Adrenal gland (tissue), 5 donors: Measurements from ENCODE around the gene ELMO3.

ENCODE experiments used
- POLR2A ChIP-seq, 2 donors: fragments of 450-650 bp; IDR thresholded peaks; one replicate each; pipeline ENCODE4 v1.6.1; 2017; ENCODE audit warnings: antibody characterized with exemption in 2 of 2, mild to moderate bottlenecking in 2 of 2, moderate library complexity in 1 of 2
- TF ChIP-seq, protein P1 (sequence below), 6 experiments: fragments of 450-650 bp in 4 of 6; fragments of 200-600 bp in 2 of 6; sonication (generic) in 1 of 6; IDR thresholded peaks; 1 replicate in 5 of 6; 2 replicates in 1 of 6; pipeline versions ENCODE4 v1.5.1 to v1.8.0; 2016 to 2021; ENCODE audit warnings: antibody characterized with exemption in 6 of 6, mild to moderate bottlenecking in 2 of 6, moderate library complexity in 1 of 6
- donor health status: DM: no; HTN: no; CAD: no.

DNA sequence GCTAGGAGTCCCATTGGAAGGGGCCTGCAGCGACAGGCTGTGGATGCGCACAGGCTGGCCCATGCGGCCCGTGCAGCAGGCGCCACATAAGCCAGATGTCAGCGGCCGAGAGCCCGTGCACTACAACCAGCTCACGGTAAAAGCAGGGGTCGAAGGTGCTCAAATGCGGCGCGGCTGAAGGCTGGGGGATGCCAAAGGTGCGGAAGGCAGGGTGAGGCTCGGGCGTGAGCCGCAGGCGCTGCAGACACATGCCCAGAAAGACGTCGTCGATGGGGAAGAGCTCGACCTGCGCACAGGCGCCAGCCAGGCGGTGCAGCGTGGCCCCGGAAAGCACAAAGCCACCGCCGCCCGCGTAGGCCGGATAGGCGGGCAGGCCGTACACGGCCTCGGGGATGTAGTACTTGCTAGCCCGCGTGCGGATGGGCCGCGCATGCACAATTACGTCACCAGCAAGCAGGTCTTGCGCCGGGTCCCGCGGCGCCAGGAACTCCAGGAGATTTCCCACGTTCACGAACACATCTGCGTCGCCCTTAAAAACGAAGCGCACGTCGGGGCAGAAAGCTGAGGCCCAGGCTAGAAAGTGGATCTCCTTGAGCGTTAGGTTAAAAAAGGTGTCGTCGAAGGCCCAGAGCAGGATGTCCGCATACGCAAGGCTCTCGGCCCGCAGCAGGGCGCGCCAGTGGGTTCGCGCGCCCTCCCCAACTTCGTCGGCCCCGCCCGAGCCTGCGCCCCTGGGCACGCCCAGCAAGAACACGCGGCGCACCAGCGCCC, 49.5 kb upstream of the ELMO3 start:
- TF ChIP-seq, protein P1, sequence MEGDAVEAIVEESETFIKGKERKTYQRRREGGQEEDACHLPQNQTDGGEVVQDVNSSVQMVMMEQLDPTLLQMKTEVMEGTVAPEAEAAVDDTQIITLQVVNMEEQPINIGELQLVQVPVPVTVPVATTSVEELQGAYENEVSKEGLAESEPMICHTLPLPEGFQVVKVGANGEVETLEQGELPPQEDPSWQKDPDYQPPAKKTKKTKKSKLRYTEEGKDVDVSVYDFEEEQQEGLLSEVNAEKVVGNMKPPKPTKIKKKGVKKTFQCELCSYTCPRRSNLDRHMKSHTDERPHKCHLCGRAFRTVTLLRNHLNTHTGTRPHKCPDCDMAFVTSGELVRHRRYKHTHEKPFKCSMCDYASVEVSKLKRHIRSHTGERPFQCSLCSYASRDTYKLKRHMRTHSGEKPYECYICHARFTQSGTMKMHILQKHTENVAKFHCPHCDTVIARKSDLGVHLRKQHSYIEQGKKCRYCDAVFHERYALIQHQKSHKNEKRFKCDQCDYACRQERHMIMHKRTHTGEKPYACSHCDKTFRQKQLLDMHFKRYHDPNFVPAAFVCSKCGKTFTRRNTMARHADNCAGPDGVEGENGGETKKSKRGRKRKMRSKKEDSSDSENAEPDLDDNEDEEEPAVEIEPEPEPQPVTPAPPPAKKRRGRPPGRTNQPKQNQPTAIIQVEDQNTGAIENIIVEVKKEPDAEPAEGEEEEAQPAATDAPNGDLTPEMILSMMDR (IDR thresholded peaks at IDR 0.05), result no peak
- TF ChIP-seq POLR2A (IDR thresholded peaks at IDR 0.05), result no peak
